ENCODE results near the gene PATE2.

Gene PATE2

GRCh38 chr11:125778728-125779127 lies at the start of gene PATE2:
Gene PATE2 (minus strand): TSS chr11:125778828. CDS start chr11:125778773, 55 bp downstream.
- DNase-seq (ENCODE audit: low read depth in 3 of 3), result no peak

DNA sequence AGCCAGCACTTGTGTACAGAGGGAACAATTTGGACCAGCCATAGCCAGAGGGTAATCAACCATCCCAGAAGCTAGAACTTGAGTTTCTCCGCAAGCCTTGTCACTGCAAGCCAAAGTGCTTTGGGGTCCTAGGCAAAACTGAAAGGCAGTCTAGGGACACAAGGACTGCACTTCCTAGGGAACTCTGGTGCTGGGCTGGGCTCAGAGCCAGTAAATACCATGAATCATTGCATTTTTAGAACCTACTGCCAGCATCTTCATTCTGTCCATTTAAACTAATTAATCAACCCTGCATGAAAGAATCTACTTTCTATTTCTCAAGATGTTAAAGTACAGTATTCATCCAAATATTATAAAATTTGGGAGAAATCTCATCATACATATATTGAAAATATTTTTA lies 29.3 kb upstream of the PATE2 start:
- no peak for DNase-seq (ENCODE audit: low read depth in 3 of 3)

- no peak for DNase-seq (ENCODE audit: low read depth in 3 of 3)
Measured at GRCh38 chr11:125802387-125802786, 23.8 kb upstream of the PATE2 start.

- no peak for DNase-seq (ENCODE audit: low read depth in 3 of 3)
Measured at GRCh38 chr11:125799808-125800207, 21.2 kb upstream of the PATE2 start.

GRCh38 chr11:125797641-125798040 lies 19.0 kb upstream of the PATE2 start:
- no peak for DNase-seq (ENCODE audit: low read depth in 3 of 3)

- no peak for DNase-seq (ENCODE audit: low read depth in 3 of 3)
Measured at GRCh38 chr11:125790825-125791224, 12.2 kb upstream of the PATE2 start.

DNA sequence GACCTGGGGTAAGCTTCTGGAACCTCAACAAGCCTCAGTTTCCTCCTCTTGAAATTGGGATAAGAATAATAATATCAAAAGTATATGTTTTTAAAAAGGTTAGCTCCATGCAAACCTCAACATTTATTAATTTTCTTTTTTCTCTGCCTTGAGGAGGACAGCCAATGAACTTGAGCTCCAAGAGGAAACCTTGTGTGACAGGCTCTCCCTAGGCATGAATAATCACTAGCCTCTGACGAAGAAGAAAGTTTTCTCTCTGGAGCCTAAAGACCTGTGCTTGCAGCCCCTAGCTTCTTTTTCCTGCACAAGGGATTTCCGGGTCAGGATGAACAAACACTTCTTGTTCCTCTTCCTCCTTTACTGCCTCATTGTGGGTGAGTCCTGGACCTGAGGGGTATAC lies 9.2 kb upstream of the PATE2 start, which contains the start of gene PATE3:
Gene PATE3 (plus strand): TSS at position 301 of the 400 bp plus-strand sequence. CDS start 25 bp downstream, at position 326.
- DNase-seq (ENCODE audit: low read depth in 3 of 3), result no peak

GRCh38 chr11:125784678-125785077 lies 6.0 kb upstream of the PATE2 start:
- DNase-seq (ENCODE audit: low read depth in 3 of 3), result no peak

DNA sequence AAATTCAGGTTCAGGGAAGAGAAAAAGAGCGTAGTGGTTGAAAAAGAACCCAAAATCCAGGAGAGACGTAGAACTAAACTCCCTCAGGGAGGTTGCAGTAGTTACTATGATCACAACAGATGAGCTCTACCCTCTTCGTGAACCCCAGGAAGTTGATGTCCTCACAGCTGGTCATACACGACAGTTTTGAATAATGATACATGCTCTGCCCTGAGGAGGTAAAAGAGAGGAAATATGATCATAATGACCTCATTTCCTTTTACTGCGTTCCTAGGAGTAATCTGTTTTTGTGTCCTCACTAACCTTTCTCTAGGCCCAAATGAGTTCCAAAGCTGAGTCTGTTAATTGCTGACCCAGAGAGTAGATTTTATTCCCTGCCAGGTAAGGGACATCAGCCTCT lies 1.3 kb downstream of the PATE2 start:
- DNase-seq (ENCODE audit: low read depth in 3 of 3), result no peak

GRCh38 chr11:125773516-125773915 lies 5.1 kb downstream of the PATE2 start:
- no peak for DNase-seq (ENCODE audit: low read depth in 3 of 3)

DNA sequence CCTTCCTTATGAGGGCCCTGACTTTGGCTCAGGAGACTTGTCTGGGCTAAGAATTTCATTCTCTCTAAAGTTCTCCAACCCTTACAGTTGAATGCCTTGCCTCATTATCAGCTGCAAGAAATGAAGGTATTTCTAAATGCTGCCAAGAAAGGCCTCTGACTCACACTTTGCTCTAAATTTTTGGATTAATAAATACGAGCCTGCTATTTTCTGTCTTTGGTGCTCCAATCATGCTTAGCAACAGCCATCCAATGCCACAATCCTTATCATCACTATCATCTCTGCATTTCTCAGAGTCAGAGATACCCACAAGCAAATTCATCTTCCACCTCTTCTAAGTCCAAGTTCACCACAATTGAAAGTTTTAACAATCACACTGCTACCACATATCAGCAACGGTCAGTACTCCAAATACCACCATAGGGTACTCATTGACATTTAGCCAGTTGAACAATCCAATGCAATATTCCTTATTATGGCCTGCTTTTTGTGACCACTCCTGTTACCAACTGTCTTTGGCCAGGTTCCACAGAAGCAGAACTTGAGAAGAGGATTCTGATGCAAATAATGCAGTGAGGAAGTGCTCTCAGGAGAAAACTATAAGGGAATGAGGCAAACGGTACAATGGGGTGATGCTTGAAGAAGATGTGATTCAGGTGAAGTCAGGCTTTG lies 5.7 kb downstream of the PATE2 start:
- DNase-seq (ENCODE audit: low read depth in 3 of 3), result no peak

DNA sequence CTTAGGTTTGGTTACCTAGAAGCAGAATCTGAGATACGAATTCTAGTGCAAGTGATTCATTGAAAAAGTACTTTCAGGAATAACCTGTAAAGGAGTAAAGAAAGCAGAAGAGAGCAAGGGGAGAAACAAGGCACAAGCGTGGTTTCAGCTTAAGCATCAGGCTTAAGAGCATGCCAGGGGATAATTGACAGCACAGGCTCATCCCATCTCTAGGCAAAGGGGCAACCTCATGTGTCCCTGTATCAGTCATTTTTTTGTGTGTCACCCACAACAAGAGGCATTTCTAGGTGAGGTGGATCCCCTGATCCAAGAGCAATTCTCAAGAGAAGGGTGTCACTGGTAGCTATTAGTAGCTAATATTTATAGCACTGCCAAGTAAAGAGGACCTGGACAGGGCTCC lies 8.0 kb downstream of the PATE2 start:
- no peak for DNase-seq (ENCODE audit: low read depth in 3 of 3)

- DNase-seq (ENCODE audit: low read depth in 3 of 3), result no peak
Measured at GRCh38 chr11:125768336-125769046, 10.1 kb downstream of the PATE2 start.

- no peak for DNase-seq (ENCODE audit: low read depth in 3 of 3)
Measured at GRCh38 chr11:125766251-125766650, 12.4 kb downstream of the PATE2 start.

GRCh38 chr11:125763483-125763882 lies 15.1 kb downstream of the PATE2 start:
- no peak for DNase-seq (ENCODE audit: low read depth in 3 of 3)

GRCh38 chr11:125762445-125762844 lies 16.2 kb downstream of the PATE2 start:
- DNase-seq (ENCODE audit: low read depth in 3 of 3), result no peak

- DNase-seq (ENCODE audit: low read depth in 3 of 3), result no peak
Measured at GRCh38 chr11:125756050-125756449, 22.6 kb downstream of the PATE2 start.

DNA sequence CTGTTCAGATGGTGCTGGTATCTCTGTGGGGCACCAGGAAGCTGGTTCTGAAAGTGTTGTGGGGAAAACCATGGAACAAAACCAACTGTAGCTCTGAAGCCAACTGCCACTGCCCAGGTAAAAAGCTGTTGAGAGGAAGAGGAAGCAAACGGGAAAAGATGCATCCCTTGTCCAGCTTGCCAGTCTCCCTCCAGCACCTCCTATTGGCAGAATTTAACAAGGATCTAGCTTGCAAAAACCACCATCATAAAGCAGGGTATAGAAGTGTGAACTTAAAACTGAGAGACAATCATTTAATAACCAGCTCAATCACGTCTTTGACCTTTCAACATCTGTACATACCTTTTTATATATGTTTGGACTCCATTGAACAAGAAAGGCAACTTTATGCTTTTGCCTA lies 28.0 kb downstream of the PATE2 start:
- DNase-seq (ENCODE audit: low read depth in 3 of 3), result no peak

DNA sequence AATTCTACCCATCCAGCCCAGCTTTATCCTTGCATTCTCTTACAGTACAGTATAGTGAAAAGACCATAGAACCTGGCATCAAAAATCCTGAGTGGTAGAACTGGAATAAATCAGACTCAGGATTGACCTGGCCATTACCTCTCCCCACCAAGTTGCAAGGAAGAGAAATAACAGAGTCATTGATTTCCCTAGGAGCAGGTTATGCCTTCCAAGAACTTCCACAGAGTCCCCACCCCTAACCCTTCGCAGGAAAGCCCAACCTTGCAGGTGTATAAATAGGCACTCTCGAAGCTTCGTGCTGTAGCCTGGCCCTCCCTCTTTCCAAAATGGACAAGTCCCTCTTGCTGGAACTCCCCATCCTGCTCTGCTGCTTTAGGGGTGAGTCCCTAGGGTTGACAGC lies 32.6 kb downstream of the PATE2 start, which contains the start of gene PATE1:
Gene PATE1 (plus strand): TSS at position 301 of the 400 bp plus-strand sequence. CDS start 26 bp downstream, at position 327.
- no peak for DNase-seq (ENCODE audit: low read depth in 3 of 3)

GRCh38 chr11:125743681-125744080 lies 34.9 kb downstream of the PATE2 start:
- DNase-seq (ENCODE audit: low read depth in 3 of 3), result no peak

DNA sequence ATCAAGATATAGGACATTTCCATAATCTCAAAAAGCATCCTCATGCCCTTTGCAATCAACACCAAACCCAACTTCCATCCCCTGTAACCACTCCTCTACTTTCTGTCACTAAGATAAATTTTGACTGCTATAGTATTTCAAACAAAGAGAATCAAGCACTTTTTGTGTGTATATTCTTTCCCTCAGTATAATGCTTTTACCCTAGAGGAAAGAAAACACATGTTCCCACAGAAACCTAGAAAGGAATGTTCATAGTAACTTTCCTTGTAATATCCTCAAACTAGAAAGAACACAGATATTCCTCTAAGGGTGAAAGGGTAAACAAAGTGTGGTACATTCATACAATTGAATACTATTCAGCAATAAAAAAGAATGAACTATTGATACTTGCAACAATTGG lies 38.0 kb downstream of the PATE2 start:
- no peak for DNase-seq (ENCODE audit: low read depth in 3 of 3)

- no peak for DNase-seq (ENCODE audit: low read depth in 3 of 3)
Measured at GRCh38 chr11:125728969-125729368, 49.7 kb downstream of the PATE2 start.

All from stimulated activated CD4-positive, alpha-beta T cell treated with anti-CD3 and anti-CD28 coated beads, TNF-alpha, amount 100 ng/mL, for 48 hours (primary cell).